Colonic mucosa (tissue), 4 donors: Measurements from ENCODE around the gene KHDRBS1. TPM values are rescaled to one million over a fixed set of nuclear protein-coding genes. Genes with fewer than 3 reads are reported as not detected.

Experiments used
- DNase-seq: peaks from one replicate; pipeline ENCODE4 v3.0.0-alpha.2; 2020
- H3K27ac ChIP-seq: fragments of 200-600 bp; one replicate; pipeline ENCODE4 v1.8.0; 2021
- H3K27me3 ChIP-seq: fragments of 200-600 bp; one replicate; pipeline ENCODE4 v1.8.0; 2021
- H3K36me3 ChIP-seq: fragments of 200-600 bp; one replicate; pipeline ENCODE4 v1.8.0; 2021
- H3K4me1 ChIP-seq: fragments of 200-600 bp; one replicate; pipeline ENCODE4 v1.8.0; 2021; ENCODE audit warnings: mild to moderate bottlenecking
- H3K4me3 ChIP-seq: fragments of 200-600 bp; one replicate; pipeline ENCODE4 v1.8.0; 2021
- H3K9ac ChIP-seq, 2 donors: one replicate each; pipeline ENCODE4 v1.7.0; 2013; ENCODE audit warnings: control low read depth in 2 of 2, low read depth in 2 of 2, low read length in 2 of 2
- H3K9me3 ChIP-seq: fragments of 200-600 bp; one replicate; pipeline ENCODE4 v1.8.0; 2021
- intact Hi-C: fragments of 100-400 bp; cut with DNase I; formaldehyde crosslinking; loops from one replicate; pipeline ENCODE4 v1.14.1; 2022
- total RNA-seq, 2 donors: library from RNA; stranded (reverse); fragmentation: NEBNext Ultra II Directional in 1 of 2; extraction: Animal tissue kit (Norgen Biotek cat#: 25700) in 1 of 2; gene quantifications; one replicate each; pipeline ENCODE4 v1.2.1, GENCODE V29; 2021
- TF ChIP-seq, protein P1 (sequence below): fragments of 200-600 bp; IDR thresholded peaks from one replicate; pipeline ENCODE4 v1.8.0; 2022; ENCODE audit warnings: antibody characterized with exemption, mild to moderate bottlenecking
- donor health status: healthy.
- donor health status: DM: no; HTN: no; CAD: no.
- donor health status: DM: no; HTN: no; CAD: no.

The KHDRBS1 gene, protein sequence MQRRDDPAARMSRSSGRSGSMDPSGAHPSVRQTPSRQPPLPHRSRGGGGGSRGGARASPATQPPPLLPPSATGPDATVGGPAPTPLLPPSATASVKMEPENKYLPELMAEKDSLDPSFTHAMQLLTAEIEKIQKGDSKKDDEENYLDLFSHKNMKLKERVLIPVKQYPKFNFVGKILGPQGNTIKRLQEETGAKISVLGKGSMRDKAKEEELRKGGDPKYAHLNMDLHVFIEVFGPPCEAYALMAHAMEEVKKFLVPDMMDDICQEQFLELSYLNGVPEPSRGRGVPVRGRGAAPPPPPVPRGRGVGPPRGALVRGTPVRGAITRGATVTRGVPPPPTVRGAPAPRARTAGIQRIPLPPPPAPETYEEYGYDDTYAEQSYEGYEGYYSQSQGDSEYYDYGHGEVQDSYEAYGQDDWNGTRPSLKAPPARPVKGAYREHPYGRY
- total RNA-seq, result 100 to 1,000 TPM; 105 to 147 TPM

DNA sequence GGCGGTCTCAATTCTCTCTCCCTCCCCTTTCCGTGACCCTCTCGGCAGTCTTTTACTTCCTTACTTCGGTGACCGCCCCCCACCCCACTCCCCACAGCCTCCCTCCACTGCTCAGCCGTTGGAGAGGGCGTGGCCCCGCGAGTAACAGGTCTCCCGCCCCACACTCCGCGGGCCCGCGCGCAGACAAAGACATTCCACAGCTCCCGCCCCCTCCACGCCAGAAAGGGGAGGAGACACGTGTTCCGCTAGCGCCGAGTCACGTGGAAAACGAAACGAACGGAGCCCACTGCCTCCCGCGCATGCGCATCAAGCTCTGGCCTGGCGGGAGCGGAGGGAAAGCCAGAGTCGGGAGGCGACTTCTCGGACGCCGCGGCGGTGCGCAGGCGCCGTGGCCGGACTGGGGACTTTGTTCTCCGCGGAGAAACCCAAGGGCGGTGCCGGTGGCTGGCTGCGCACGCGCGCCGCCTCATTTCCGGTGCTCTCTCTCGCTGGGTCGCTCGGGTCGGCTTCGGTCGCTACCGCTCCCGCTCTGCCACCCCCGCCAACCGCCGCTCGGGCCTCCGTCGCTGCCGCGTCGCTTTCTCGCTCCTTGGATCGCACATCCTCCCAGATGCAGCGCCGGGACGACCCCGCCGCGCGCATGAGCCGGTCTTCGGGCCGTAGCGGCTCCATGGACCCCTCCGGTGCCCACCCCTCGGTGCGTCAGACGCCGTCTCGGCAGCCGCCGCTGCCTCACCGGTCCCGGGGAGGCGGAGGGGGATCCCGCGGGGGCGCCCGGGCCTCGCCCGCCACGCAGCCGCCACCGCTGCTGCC is at the start of gene KHDRBS1:
Gene KHDRBS1 (plus strand): TSS at position 483 of the 813 bp plus-strand sequence. CDS start 128 bp downstream, at position 611.
- TF ChIP-seq, protein P1, sequence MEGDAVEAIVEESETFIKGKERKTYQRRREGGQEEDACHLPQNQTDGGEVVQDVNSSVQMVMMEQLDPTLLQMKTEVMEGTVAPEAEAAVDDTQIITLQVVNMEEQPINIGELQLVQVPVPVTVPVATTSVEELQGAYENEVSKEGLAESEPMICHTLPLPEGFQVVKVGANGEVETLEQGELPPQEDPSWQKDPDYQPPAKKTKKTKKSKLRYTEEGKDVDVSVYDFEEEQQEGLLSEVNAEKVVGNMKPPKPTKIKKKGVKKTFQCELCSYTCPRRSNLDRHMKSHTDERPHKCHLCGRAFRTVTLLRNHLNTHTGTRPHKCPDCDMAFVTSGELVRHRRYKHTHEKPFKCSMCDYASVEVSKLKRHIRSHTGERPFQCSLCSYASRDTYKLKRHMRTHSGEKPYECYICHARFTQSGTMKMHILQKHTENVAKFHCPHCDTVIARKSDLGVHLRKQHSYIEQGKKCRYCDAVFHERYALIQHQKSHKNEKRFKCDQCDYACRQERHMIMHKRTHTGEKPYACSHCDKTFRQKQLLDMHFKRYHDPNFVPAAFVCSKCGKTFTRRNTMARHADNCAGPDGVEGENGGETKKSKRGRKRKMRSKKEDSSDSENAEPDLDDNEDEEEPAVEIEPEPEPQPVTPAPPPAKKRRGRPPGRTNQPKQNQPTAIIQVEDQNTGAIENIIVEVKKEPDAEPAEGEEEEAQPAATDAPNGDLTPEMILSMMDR, result no peak
- intact Hi-C loops, result no loop called here
- H3K9ac ChIP-seq, result peak within 1 kb of the TSS; percentile 98 to 100
- peak; percentile 99 for DNase-seq
- peaks cover 6% of the 10 kb centered on the region for H3K4me1 ChIP-seq
- peak within 1 kb of the TSS; percentile 100 for H3K27ac ChIP-seq
- peak within 1 kb of the TSS; percentile 95 for H3K4me3 ChIP-seq
- H3K9me3 ChIP-seq, result no peaks in the 10 kb centered on the region
- no peaks in the 10 kb centered on the region for H3K27me3 ChIP-seq
- no peaks in the 10 kb centered on the region for H3K36me3 ChIP-seq

DNA sequence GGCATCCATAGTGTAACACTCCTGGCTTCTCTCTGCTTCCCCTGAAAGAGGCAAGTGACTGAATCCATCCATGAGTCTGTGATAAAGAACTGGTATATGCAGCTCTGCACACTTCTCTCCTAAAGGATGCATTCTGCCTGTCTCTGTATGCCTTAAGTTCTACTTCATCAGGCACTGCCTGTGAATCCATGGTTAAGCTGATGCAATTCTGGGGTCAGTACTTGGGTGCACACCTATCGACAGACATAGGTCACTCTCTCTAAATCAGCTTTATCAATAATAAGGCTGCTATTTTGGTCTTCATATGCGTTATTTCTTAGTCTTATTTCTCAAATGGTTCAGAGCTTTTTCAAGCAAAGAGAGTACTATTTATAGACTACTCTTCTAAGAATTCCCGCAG is 42.8 kb upstream of the KHDRBS1 start:
- no peak overlapping the region for H3K9ac ChIP-seq
- no peaks in the 10 kb centered on the region for H3K9me3 ChIP-seq
- no peaks in the 10 kb centered on the region for H3K4me1 ChIP-seq
- TF ChIP-seq, protein P1, result no peak
- no peak overlapping the region for H3K27ac ChIP-seq
- intact Hi-C loops, result loop anchor here (10.0 kb wide), 1 partner anchor 94 kb away; no protein-coding TSS in a partner anchor
- no peak overlapping the region for H3K4me3 ChIP-seq
- no peaks in the 10 kb centered on the region for H3K27me3 ChIP-seq
- DNase-seq, result no peak
- no peaks in the 10 kb centered on the region for H3K36me3 ChIP-seq

DNA sequence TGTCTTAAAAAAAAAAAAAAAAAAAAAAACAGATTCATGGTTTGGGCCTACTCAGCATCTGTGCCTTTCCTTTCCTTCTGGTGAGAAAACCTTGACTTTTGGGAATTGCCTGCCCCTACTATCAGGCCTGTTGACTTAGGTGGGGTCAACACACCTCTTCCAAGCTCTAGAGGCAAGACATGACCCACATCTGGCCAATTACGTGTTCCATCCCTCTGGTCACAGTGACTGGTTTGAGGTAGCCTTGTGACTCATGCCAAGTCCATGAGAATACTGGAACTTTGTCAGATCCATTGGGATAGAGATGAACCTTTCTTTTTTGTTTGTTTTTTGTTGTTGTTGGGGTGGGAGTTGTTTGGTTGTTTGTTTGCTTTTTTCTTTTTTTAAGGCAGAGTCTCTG is 37.3 kb upstream of the KHDRBS1 start:
- Histone ChIP-seq H3K36me3 (no peaks in the 10 kb centered on the region), H3K9me3 (no peaks in the 10 kb centered on the region), H3K27ac (no peak overlapping the region), H3K9ac (no peak overlapping the region), H3K4me1 (no peaks in the 10 kb centered on the region), H3K27me3 (no peaks in the 10 kb centered on the region), H3K4me3 (no peak overlapping the region)
- DNase-seq, result no peak
- intact Hi-C loops, result loop anchor here (10.0 kb wide), 1 partner anchor 88 kb away; no protein-coding TSS in a partner anchor
- TF ChIP-seq, protein P1, result no peak

GRCh38 chr1:31977385-31978131 is 36.1 kb upstream of the KHDRBS1 start:
- Histone ChIP-seq H3K36me3 (no peaks in the 10 kb centered on the region), H3K9ac (no peak overlapping the region), H3K9me3 (no peaks in the 10 kb centered on the region), H3K27me3 (no peaks in the 10 kb centered on the region), H3K4me3 (no peak overlapping the region), H3K27ac (no peak overlapping the region), H3K4me1 (no peaks in the 10 kb centered on the region)
- no peak for DNase-seq
- intact Hi-C loops, result loop anchor here (10.0 kb wide), 1 partner anchor 87 kb away; no protein-coding TSS in a partner anchor
- TF ChIP-seq, protein P1, result no peak
